Ascending aorta (tissue), 2 donors: ENCODE results near the gene ABL1. TPM values are rescaled to one million over a fixed set of nuclear protein-coding genes. Genes with fewer than 3 reads are reported as not detected.

Experiments
- DNase-seq, 2 donors: peaks; one replicate each; pipeline ENCODE4 v3.0.0-alpha.2; 2019; ENCODE audit warnings: low spot score in 2 of 2
- H3K27ac ChIP-seq, 2 donors: fragments of 200-600 bp; sonication (generic); one replicate each; pipeline ENCODE4 v1.5.1; 2016 to 2017; ENCODE audit warnings: mild to moderate bottlenecking in 1 of 2
- H3K27me3 ChIP-seq: fragments of 200-600 bp; sonication (generic); one replicate; pipeline ENCODE4 v1.5.1; 2017
- H3K36me3 ChIP-seq, 2 donors: fragments of 200-600 bp; sonication (generic); one replicate each; pipeline ENCODE4 v1.5.1; 2016
- H3K4me1 ChIP-seq, 2 donors: fragments of 200-600 bp; sonication (generic); one replicate each; pipeline ENCODE4 v1.5.1; 2016 to 2017; ENCODE audit warnings: mild to moderate bottlenecking in 1 of 2
- H3K4me3 ChIP-seq, 2 donors: fragments of 200-600 bp; sonication (generic); one replicate each; pipeline ENCODE4 v1.5.1; 2016 to 2017; ENCODE audit warnings: mild to moderate bottlenecking in 1 of 2
- H3K9me3 ChIP-seq, 2 donors: fragments of 200-600 bp; sonication (generic); one replicate each; pipeline ENCODE4 v1.5.1; 2016
- intact Hi-C: fragments of 100-400 bp; cut with DNase I; formaldehyde crosslinking; loops from one replicate; pipeline ENCODE4 v1.15.1; 2023
- total RNA-seq: library from RNA; depleted of rRNA; stranded (reverse); fragments of >200 nt; gene quantifications from one replicate; pipeline ENCODE4 v1.1.0, GENCODE V29; 2016
- TF ChIP-seq, protein P1 (sequence below), 3 experiments: fragments of 200-600 bp in 2 of 3; fragments of 450-650 bp in 1 of 3; sonication (generic) in 2 of 3; IDR thresholded peaks; one replicate each; pipeline ENCODE4 v1.5.1; 2016 to 2019; ENCODE audit warnings: antibody characterized with exemption in 3 of 3, mild to moderate bottlenecking in 1 of 3, moderate library complexity in 1 of 3

ABL1 gene
- total RNA-seq, 1 donor from 2014 or later: 99.1 TPM

DNA sequence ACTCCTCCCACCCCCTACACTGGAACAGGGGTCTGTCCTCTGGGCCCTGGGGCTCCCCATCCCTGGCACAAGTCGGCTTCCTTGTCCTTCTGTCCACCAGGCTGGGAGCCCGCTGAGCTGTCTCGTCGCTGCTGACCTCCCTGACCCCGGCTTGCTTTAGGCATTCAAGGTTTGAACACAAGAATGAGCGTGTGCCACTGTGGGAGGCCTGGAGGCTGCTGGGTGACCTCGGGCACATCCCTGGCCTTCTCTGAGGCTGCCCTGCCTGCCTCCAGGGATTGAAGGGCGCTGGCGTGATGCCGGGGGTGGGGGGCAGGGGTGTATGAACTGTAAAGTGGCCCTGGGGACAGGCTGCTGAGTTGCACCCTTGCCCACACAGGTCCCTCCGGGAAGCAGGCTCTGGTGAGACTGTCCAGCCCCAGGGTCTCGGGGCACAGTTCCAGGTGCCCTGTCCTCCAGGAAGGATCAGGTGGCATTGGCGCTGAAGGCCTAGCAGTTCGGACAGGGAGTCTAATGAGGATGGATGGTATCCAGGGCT is 85.8 kb downstream of the ABL1 start:
- no peak overlapping the region for H3K27ac ChIP-seq
- intact Hi-C loops: no loop called here
- no peaks in the 10 kb centered on the region for H3K9me3 ChIP-seq
- H3K36me3 ChIP-seq: no peaks in the 10 kb centered on the region
- H3K4me3 ChIP-seq: no peak overlapping the region
- H3K4me1 ChIP-seq: no peaks in the 10 kb centered on the region
- no peak for DNase-seq
- TF ChIP-seq, protein P1, sequence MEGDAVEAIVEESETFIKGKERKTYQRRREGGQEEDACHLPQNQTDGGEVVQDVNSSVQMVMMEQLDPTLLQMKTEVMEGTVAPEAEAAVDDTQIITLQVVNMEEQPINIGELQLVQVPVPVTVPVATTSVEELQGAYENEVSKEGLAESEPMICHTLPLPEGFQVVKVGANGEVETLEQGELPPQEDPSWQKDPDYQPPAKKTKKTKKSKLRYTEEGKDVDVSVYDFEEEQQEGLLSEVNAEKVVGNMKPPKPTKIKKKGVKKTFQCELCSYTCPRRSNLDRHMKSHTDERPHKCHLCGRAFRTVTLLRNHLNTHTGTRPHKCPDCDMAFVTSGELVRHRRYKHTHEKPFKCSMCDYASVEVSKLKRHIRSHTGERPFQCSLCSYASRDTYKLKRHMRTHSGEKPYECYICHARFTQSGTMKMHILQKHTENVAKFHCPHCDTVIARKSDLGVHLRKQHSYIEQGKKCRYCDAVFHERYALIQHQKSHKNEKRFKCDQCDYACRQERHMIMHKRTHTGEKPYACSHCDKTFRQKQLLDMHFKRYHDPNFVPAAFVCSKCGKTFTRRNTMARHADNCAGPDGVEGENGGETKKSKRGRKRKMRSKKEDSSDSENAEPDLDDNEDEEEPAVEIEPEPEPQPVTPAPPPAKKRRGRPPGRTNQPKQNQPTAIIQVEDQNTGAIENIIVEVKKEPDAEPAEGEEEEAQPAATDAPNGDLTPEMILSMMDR (IDR thresholded peaks at IDR 0.05): no peak
- no peaks in the 10 kb centered on the region for H3K27me3 ChIP-seq

DNA sequence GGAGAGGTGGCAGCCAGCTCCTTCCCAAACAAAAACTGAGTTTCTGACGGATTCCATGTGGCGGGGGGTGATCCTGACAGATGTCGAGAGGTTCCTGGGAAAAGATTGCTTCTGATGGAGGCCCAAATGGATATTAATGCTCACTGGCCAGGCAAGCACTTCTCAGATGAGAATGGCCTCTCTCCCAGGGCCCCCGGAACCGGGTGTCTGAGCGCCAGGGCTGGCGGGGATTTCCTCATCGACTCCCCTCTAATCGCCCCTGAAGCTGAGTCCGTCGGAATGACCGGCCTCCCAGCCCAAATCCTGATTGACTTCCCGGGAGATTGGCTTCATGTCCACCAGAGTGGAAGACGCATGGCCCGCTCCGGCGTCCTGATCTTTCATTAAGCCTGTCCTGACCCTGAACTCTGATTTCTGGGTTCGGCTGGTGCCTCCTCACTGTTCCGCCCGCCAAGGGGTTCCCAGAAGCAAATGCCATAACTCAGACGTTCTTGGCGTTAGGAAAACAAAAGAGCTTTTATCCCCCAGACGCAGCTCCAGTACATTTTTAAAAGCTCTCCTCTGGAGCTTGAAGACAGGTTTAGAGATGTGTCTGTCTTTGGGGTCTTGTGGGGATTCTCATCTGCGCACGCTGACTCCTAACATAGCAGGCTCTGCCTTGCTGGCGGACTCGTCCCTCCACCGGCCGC is 86.4 kb downstream of the ABL1 start:
- no peak overlapping the region for H3K27ac ChIP-seq
- DNase-seq: no peak
- no peaks in the 10 kb centered on the region for H3K27me3 ChIP-seq
- no peaks in the 10 kb centered on the region for H3K4me1 ChIP-seq
- no peaks in the 10 kb centered on the region for H3K36me3 ChIP-seq
- intact Hi-C loops: no loop called here
- TF ChIP-seq, protein P1 (IDR thresholded peaks at IDR 0.05): no peak
- H3K4me3 ChIP-seq: no peak overlapping the region
- no peaks in the 10 kb centered on the region for H3K9me3 ChIP-seq

DNA sequence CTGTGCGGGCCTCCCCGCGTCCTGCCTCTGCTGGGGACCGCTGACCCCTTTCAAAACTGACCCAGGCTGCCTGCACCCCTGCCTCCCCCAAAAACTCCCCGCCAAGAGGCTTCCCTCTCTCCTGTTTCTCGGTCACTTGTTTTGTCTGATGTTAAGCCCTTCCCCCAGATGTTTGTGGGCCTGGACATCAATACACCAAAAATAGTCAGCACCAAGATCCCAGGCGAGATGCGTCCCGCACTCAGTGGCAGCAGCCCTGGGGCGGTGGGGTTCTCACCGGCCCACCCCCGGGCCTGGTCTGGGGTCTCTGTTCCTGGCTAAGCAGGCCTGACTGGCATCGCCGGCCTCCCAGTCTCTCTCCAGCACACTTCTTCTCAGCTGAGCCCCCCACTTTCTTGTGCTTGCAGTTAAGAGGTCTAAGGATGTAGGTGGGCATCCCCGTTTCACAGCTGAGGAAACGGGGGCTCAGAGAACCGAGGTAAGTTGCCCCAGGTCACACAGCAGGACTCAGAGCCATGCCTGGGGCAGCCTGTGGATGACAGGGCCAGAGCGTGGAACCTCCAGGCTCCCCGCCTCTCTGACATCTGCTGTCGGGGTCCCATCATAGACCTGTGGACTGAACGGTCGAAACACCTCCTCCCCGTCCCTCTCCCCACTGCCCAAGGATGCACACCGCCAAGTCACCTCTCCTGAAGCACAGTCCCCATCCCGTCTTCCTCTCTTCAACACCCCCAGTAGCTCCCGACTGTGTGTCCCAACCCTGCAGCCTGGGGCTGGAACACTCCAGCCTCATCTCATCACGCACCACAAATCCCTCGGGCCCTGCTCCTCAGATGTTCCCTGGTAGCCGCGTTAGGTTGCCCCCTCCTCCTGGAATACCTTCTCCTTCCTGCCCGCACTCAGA is 87.2 kb downstream of the ABL1 start:
- no peaks in the 10 kb centered on the region for H3K9me3 ChIP-seq
- intact Hi-C loops: no loop called here
- H3K4me1 ChIP-seq: no peaks in the 10 kb centered on the region
- DNase-seq: no peak
- H3K27ac ChIP-seq: no peak overlapping the region
- H3K4me3 ChIP-seq: no peak overlapping the region
- TF ChIP-seq, protein P1 (IDR thresholded peaks at IDR 0.05): no peak
- no peaks in the 10 kb centered on the region for H3K36me3 ChIP-seq
- H3K27me3 ChIP-seq: no peaks in the 10 kb centered on the region

DNA sequence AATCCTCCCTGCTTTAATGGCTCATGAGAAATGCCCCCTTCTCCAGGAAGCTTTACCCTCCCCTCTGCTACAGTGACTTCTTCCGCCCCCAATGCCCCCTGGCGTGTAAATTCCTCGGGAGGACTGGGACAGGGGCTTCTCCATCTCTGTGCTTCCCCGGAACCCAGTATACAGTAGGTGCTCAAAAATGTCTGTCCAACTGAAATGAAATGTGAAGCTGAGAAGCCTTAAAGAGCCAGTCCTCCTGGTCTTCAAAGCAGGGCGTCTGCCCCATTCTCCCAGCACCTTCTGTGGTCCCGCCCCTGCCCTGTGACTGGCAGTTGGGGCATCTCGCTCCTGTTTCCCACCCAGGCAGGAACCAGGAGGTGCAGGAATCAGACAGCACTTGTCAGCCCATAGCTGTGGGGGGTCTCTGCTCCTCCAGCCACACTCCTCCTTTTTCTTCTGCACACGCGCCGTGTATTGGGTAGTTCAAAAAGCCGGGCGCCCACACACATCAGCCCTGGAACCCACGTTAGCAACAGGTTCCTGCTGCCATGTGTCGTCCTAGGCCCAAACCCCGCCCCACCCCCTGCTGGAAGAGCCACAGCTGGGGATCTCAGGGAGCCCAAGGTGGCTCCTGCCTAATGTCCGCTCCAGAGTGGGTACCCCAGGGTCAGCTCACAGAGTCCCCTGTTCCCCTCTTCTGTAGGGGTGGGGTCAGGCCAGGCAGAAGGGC is 88.0 kb downstream of the ABL1 start:
- no peaks in the 10 kb centered on the region for H3K36me3 ChIP-seq
- no peak overlapping the region for H3K27ac ChIP-seq
- H3K4me3 ChIP-seq: no peak overlapping the region
- H3K4me1 ChIP-seq: no peaks in the 10 kb centered on the region
- no peak for DNase-seq
- no peaks in the 10 kb centered on the region for H3K9me3 ChIP-seq
- H3K27me3 ChIP-seq: no peaks in the 10 kb centered on the region
- intact Hi-C loops: no loop called here
- TF ChIP-seq, protein P1 (IDR thresholded peaks at IDR 0.05): no peak

DNA sequence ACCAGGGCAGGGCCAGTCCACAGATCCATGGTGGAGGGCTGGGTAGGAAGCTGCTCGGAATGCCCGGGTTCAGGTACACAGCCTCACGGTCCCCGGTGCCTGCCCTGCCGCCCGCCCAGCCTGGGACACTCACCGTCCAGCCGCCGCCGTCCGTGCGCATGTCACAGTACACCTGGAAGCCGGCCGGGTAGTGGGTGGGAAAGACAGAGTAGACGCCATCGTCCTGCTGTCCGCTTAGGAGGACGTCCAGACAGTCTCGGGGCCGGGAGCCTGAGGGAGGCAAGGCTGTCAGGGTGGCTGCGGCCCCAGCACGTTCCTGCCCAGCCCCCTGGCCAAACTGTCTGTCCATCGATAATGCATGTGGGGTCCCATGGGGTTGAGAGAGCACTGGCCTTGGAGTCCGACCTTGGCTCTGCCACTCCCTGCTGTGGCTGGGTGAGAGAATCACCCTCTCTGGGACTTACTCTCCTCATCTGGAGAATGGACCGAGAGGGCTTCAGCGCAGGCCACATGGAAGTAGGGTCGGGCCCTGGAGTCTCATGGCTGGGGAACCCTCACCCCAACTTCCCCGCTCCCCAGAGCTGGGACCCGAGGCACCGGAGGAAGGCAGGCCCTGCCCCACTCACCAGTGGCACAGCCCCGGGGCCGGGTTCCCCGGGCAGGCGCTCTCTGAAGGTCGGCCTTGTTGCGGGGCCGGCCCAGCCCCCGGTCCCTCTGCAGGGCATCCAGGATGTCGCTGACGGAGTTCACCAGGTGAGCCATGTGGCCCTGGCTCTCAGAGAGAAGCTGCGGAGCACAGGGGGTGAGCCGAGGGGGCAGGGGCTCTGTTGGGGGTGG is 88.8 kb downstream of the ABL1 start:
- no peaks in the 10 kb centered on the region for H3K27me3 ChIP-seq
- DNase-seq: no peak

More for the DNA sequence above, 88.8 kb downstream of the ABL1 start:
- H3K9me3 ChIP-seq: no peaks in the 10 kb centered on the region
- no peaks in the 10 kb centered on the region for H3K4me1 ChIP-seq
- intact Hi-C loops: no loop called here
- TF ChIP-seq, protein P1 (IDR thresholded peaks at IDR 0.05): no peak
- no peak overlapping the region for H3K4me3 ChIP-seq
- no peaks in the 10 kb centered on the region for H3K36me3 ChIP-seq
- H3K27ac ChIP-seq: no peak overlapping the region
